Measurements from ENCODE around the gene UBTF.
A peak's percentile ranks its signal among the peaks of the same experiment; 100 is the strongest.

Gene UBTF, protein sequence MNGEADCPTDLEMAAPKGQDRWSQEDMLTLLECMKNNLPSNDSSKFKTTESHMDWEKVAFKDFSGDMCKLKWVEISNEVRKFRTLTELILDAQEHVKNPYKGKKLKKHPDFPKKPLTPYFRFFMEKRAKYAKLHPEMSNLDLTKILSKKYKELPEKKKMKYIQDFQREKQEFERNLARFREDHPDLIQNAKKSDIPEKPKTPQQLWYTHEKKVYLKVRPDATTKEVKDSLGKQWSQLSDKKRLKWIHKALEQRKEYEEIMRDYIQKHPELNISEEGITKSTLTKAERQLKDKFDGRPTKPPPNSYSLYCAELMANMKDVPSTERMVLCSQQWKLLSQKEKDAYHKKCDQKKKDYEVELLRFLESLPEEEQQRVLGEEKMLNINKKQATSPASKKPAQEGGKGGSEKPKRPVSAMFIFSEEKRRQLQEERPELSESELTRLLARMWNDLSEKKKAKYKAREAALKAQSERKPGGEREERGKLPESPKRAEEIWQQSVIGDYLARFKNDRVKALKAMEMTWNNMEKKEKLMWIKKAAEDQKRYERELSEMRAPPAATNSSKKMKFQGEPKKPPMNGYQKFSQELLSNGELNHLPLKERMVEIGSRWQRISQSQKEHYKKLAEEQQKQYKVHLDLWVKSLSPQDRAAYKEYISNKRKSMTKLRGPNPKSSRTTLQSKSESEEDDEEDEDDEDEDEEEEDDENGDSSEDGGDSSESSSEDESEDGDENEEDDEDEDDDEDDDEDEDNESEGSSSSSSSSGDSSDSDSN
- 227 to 368 (median 279) reads per million in 4 experiments for total RNA-seq

DNA sequence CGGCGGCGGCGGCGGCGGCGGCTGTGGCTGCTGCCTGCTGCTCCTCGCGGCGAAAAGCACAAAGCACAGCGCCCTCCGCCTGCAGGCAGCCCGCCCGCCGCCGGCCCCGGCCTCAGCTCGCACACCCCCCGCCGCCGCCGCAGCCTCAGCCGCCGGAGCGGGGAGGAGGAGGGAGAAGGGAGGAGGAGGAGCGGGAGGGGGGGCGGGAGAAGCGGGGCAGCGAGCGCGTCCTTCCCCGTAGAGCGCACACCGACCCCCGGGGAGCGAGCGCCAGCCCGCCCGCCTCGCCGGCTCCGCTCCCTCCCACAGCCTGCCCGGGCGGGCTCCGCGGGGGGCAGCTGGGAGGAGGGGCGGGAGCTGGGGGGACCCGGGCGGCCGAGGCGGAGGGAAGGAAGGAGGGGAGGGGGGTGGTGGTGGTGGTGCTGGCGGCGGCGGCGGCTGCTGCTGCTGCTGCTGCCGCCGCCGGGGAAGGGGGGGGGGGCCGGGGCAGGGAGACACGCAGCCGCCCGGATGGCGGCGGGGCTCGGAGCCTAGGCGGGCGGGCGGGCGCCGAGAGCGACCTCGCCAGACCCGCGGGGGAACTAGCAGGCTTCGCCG lies at the start of gene UBTF:
Gene UBTF (minus strand): TSS at position 60 of the 597 bp plus-strand sequence. CDS start 1,446 bp downstream, outside the sequence.
- DNase-seq: peak; percentile 58

DNA sequence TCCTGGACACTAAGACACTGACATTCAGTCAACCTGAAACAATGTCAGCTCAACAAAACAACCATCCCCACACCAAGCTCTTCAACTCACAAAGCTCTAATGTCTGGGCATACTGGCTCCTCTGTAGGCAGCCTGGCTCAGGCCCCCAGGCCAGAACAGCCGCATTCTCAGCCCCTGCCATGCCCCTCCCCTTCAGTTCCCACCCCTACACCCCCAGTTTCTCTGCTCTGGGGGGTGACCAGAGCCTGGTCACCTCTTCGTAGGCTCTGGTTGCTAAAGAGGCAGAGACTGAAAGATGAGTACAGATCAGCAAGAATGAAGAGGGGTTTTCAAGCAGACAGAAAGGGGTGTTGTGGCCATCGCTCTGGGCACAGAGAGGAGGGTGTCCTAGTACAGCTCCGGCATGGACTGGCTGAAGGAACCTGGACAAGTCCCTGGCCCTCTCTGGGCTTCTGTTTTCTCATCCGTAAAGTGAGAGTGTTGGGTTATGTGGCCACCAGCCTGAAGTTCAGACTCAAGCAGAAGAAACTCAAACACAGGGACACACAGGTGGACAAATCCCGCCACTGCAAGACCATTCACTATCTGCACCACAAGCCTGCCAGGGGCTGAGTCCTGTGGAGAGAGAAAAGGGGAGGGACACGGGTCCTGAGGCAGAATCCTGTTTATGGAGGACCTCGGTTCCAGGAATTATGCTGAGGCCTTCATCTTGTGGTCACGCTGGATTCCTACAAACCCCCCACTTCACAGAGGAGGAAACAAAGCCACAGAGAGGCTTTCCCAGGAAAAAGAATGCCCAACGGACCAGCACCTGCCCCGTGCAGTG lies 49.4 kb upstream of the UBTF start:
- DNase-seq: no peak

DNA sequence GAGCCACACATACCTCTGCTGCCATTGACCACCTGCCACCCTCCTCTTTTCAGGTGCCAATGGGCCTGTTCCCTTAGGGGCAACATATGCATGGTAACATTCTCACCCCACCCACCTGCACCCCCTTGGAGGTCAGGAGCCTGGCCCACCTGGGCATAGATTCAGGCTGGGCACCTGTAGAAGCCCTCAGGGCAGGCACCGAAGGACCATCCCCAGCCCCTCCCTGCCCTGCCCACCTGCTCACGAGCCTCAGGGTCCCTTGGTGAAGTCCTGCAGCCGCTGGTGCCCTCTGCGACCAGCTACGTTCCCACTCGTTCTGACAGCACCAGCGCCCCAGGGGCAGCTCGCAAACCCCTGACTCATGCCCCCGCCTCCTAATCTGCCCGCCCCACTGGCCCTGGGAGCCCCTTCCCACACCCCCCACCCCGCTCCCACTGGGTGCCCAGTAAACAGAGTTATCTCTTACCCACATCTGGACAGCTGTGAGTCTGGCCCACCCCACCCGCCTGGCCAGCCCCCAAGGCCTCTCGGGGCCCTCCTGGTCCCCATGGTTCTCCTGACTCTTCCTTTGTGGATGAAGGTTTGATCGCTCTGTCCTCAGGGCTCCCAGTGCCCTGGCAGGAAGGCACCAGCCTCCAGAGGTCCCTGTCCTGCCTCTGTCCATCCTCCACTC lies 48.5 kb upstream of the UBTF start, which contains the start of gene SLC4A1:
Gene SLC4A1 (minus strand): TSS at position 318 of the 673 bp plus-strand sequence. CDS start 5,269 bp downstream, outside the sequence.
- no peak for DNase-seq

DNA sequence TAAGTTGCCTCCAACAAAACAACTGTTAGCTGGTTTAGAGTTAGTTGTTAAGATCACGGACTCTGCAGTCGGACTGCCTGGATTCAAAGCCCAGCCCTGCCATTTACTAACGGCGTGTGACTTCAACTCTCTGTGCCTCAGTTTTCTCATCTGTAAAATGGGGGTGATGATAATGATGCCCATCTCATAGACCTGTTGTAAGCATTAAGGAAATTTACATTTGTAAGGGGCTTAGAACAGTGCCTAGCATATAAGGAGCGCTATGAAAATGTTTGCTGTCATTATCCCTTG lies 47.6 kb upstream of the UBTF start:
- no peak for DNase-seq

DNA sequence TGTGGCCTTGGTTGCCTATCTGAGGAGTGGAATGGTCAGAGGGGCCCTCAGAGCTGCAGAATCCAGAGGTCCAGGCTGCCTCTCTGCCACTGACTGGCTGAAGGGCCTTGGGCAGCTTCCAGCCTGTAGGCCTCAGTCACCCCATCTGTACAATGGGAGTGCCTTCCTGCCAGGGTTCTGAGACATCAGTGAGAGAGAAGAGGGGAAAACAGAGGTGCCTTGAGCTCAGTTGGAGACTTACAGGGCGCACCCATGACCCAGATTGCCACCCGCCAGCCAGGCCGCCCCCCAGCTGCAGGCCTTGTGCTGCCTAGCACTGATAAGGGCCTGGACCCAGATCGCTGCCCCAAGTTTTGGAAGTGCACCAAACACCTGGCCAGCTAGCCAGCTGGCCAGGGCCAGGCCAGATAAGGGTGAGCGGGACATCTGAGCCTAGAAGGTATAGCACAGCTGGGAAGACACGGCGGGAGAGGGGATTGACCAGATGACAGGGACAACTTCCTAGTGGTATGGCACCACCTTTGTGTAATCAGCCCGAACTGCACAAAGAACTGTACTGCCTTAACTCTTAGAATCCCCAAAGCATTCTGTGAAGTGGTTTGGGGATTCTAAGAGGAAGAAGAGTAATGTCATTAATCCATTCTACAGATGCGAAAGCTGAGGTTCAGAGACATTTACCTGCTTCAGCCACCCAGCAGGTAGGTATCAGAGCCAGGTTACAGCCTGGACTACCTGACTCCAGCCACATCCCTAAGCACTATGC lies 47.1 kb upstream of the UBTF start:
- DNase-seq: no peak

DNA sequence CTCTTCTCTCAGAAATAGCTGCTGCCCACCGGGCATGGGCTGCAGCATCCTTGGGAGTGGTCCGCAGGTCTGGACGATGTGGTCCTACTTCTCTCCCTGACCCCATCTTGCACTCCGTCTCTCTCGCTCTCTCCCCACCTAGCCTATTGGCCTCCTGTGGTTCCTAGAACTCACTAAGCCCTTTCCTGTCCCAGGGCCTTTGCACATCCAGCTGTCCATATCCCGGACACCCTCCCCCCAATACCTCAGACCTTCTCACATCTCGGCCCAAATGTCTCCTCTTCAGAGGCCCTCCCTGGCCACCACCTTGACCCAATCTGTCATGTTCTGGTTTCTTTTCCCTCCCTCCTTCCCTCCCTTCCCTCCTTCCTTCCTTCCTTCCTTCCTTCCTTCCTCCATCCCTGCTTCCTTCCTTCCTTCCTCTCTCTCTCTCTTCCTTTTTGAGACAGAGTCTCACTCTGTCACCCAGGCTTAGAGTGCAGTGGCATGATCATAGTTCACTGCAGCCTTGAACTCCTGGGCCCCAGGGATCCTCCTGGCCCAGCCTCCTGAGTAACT lies 43.9 kb upstream of the UBTF start:
- no peak for DNase-seq

DNA sequence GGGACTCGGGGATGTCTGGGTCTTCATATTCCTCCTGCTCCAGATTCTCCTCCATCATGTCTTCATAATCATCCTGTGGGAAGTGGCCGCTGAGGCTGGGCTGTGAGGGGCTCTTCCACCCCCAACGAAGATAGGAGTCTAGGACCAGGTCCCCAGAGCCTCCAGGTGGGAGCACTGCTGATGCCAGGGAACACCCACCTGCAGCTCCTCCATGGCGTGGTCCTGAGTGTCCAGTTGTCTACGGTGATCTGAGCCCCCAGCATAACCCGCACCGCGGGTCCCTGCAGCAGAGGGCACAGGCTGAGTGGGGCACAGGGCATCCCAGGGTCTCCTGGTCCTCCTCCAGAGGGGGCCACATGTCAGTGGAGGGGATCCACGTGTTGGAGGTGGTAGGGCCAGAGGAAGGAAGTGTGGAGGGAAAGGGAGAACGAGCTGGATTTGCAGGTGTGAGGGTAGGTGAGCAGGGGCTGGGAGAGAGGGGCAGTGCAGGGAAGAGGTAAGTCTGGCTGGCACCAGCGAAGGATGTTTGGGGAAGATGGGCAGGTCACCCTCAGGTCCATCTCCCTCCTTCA lies 43.3 kb upstream of the UBTF start:
- no peak for DNase-seq

DNA sequence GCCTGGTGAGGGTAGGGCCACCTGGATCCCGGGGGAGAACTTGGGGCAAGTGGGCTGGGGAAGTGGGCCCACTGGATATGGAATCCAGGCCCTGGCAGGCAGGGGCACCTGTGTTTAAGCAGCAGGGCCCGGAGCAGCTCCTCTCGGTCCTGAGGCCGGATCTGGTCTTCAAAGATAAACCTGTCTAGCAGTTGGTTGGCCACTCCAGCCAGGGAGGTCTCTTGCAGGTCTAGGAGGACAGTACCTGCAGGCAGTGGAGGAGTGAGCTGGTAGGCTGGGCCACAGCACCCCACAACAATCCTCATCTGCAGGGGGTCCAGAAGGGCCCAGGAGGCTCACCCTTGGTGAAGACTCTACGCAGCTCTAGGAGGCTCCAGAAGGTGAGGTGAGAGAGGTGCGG lies 40.8 kb upstream of the UBTF start:
- DNase-seq: no peak

DNA sequence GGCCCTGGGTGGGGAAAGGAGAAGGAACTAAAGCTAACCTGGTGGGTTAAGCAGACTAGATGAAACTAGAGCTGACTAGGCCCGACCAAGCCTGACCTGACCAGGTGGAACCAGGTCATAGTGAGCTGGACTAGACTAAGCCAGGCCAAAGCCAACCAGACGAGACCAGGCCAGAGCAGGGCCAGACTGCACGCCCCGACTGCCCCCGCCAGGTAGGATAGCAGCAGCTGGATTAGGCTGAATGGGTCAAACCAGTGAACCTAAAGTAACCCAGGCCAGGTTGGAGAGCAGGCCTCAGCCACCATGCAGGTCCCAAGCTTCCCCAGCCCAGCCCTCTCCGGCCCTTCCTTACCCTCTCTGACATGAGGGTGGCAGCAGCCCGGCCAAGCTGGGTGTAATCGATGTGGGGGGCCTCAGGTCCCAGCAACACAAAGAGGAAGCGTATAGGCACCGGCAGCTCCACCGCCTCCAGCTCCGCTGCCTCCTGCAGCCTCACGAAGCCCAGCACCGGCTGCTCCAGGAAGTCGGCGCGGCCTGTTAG lies 39.4 kb upstream of the UBTF start:
- no peak for DNase-seq

DNA sequence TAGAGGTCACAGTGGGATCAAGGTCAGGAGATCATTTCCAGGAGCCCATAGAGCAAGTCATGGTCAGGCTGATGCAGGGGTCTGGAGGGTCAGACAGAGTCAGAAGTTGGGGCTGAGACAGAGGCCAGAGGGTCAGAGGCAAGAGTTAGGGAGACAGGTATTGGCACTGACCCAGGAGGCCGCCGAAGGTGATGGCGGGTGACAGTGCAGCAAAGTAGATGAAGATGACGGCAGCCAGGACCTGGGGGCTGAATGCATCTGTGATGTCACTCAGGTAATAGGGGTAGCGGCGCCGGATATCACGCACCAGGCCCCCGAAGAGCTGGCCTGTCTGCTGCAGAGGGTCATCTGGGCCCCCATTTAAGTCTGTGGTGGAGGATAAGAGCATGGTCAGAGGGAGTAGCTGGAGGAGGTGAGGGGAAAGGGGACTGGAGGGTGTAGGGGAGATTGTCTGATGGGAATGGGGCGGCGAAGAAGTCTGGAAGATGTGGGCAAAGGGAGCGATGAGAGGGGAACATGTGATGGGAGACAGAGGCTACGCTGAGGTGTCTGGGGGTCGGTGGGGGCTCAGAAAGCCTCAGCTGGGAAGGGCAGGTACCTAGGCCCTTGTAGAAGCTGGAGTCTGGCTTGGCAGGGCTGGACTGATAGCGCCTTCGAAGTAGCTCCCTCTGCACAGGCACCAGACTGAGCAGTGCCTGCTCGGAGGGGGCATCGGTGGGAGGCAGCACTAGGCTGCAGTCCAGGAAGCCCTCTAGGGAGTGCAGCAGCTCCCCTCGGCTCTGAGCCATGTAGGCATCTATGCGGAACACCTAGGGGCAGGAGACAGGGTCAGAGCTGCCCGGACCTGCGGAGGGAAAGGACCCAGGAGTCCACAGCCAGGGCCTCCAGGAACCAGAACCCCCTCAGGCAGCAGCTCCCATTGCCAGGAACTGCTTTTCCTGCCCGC lies 38.6 kb upstream of the UBTF start:
- DNase-seq: no peak

DNA sequence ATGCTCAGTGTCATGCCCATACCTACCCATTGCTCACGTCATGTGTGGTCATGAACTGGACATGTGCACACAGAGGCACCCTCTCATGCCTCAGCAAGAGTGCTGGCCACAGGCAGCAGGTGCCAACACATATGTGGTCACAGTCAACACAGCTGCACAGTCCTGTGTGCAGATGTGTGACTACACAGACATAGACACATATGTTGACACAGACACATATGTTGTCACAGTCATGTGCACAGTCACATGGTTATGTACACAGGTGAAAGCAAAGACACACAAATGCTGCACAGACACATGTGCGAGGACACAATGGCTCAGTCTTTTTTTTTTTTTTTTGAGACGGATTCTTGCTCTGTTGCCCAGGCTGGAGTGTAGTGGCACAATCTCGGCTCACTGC lies 37.2 kb upstream of the UBTF start:
- DNase-seq: no peak

DNA sequence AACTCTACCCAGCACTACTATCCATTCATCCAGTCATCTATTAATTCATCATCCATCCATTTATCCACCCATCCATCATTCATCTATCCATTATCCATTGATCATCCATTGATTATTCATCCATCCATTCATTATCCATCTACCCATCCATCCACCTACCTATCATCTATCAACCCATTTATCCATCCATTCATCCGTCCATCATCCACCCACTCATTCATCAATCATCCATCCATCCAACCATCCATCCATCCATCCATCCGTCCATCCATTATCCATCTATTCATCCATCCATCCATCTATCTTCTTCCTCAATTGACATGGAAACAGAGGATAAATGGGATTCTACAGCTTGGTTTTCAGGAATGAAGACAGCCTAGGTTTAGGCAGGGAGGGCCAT lies 36.4 kb upstream of the UBTF start:
- no peak for DNase-seq

DNA sequence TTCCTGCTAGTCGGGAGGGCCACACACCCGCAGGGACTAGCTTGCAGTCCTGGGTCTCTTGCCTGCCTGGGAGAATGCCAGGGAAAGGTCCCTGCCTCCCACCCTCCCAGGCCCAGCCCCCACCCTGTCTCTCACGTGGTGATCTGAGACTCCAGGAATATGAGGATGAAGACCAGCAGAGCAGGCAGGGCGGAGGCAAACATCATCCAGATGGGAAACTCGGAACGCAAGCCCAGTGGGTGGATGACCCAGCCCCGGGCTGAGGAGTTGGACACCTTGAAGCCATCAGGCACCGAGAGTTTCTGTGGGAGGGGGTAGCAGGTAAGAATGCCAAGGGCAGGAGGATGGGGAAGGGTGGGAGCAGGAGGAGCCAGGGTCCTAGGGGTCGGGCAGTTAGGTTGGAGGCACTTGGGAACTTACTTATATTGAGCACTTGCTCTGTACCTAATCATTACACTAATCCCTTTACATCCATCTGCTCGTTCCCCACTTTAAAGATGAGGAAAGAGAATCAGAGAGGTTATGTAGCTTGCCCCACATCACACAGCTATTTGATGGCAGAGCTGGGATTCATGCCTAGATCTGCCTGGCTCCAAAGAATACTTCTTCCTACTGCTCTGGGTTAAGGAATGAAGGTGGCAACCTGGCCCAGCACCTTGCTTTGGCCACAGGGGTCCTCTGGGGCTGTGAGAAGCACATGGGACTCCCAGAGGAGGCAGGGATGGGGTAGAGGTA lies 35.1 kb upstream of the UBTF start:
- no peak for DNase-seq

DNA sequence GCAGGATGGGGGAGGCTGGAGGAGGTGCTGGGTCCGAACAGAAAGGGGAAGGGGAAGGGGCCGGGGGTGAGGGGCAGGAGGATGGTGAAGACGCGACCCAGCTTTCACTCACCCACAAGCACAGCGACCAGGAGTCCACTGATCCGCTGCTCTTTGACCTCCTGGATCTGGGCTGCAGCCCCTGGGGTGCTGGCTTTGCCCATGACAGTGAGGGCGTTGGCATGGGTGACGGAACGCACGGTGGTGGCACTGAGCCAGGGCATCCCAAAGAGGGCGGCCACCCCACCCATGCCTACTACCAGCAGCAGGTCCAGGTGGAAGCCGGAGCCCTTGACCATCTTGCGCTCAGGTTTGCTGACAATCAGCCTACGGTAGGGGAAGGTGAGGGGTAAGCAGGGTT lies 33.5 kb upstream of the UBTF start:
- DNase-seq: no peak

DNA sequence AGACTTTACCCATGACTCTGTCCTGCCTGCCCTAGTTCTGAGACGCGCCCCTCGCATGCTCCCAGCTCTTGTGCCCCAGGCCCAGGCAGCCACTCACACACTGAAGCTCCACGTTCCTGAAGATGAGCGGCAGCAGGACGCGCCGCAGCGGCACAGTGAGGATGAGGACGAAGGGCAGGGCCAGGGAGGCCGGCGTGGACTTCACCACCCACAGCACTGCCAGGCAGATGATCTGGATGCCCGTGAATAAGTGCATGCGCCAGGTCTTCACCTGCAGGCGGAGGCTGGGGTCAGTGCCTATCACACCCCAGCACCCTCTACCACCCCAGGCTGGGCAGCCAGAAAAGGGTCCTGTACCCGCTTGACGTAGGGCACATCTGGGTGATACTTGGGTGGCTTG lies 31.6 kb upstream of the UBTF start:
- DNase-seq: no peak

DNA sequence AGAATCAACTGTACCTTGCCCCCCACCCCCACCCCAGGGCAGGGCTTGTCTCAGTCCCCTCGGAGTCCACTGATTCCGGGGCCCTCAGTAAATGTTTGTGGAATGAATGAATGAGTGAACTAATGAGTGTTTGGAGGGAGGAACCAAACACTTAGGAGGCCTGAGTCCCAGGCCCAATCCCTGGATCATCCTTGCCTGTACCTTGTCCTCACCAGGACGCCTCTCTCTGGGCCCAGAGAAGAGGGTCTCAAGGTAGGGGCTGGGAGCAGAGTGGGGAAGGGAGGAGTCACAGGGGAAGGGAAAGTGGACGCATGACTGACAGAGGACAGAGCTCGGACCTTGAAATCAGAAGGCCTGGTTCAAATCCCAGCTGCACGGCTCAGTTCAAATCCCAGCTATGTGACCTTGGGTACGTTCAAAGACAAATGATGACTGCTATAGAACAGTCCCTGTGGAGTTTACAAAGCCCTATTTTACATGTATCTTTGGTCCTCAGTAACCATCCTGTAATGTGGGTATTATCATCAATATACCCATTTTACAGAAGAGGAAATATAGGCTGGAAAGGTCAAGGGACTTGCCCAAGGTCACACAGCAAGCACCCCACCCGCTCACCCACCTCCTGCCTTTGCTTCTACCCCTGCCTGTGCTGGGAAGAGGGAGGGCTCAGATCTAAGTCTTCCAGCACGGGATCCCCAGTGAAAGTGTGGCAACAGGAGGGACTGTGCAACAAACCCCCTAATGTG lies 30.2 kb upstream of the UBTF start:
- no peak for DNase-seq

DNA sequence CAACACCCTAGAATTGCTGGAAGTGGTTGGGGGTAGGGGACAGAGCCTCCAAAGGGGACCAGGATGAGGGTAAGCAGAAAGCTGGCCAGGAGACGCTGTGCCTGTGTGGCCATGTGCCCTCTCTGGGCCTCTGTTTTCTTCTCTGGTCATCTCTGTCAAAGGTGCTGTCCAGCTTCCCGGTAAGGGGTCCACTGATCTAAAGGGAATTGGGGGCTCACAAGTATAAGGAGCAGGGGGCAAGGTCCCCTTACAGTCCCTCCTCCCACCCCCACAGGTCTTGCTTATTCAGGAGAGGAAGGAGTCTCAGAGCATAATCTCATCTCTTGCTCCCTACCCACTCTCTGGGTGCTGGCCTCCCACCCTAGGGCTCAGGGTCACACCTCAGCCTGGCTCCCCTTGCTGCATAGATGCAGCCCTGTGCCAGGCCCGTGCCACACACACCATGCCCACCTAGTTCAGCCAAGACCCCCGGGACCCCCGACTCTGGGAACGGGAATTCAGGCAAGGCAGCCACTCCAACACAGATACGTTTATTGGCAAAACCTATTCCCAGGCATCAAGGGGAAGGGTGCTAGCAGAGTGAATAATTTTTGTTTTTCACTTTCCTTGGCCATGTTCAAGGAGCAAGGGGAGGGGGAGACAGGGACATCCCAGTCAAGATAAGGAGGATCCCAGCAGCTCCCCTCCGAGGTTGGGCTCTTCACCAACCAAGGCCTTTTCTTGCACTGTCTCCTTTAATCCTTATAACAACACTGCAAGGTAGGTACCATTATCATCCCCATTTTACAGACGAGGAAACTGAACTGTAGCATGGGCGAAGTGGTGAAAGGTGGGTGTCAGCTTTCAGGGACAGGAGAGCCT lies 28.6 kb upstream of the UBTF start:
- DNase-seq: no peak
